ENCODE measurements around the gene CASP7.

- TF ChIP-seq, protein P1, sequence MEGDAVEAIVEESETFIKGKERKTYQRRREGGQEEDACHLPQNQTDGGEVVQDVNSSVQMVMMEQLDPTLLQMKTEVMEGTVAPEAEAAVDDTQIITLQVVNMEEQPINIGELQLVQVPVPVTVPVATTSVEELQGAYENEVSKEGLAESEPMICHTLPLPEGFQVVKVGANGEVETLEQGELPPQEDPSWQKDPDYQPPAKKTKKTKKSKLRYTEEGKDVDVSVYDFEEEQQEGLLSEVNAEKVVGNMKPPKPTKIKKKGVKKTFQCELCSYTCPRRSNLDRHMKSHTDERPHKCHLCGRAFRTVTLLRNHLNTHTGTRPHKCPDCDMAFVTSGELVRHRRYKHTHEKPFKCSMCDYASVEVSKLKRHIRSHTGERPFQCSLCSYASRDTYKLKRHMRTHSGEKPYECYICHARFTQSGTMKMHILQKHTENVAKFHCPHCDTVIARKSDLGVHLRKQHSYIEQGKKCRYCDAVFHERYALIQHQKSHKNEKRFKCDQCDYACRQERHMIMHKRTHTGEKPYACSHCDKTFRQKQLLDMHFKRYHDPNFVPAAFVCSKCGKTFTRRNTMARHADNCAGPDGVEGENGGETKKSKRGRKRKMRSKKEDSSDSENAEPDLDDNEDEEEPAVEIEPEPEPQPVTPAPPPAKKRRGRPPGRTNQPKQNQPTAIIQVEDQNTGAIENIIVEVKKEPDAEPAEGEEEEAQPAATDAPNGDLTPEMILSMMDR (conservative IDR thresholded peaks at IDR 0.05 in 1 of 2, IDR thresholded peaks at IDR 0.05 in 1 of 2; ENCODE audit: extremely low read depth in 1 of 2, insufficient read depth in 1 of 2, low read depth in 1 of 2, low read length in 2 of 2), result no peak
- TF ChIP-seq EZH2 (IDR thresholded peaks at IDR 0.05; ENCODE audit: borderline replicate concordance, low read length), result no peak
Observed at GRCh38 chr10:113686028-113686427, 6.3 kb downstream of the CASP7 start.

Data from mammary epithelial cell (primary cell).